ENCODE data around the gene CHI3L1.

Gene CHI3L1

GRCh38 chr1:203142684-203143408, 43.7 kb downstream of the CHI3L1 start:
- no peaks in the 10 kb centered on the region for H3K36me3 ChIP-seq (ENCODE audit: control insufficient read depth, insufficient read depth, low read length)
- DNase-seq (ENCODE audit: extremely low read depth, insufficient read length): no peak
- H3K4me3 ChIP-seq (replicated peaks; ENCODE audit: low read depth, low read length): no peak overlapping the region
- no peak for TF ChIP-seq CTCF (IDR thresholded peaks at IDR 0.05; ENCODE audit: insufficient read depth, low read length, poor library complexity, severe bottlenecking)
- peaks cover 4% of the 10 kb centered on the region for H3K27me3 ChIP-seq (replicated peaks; ENCODE audit: control insufficient read depth, insufficient read depth, low read length)

GRCh38 chr1:203142124-203142523, 44.4 kb downstream of the CHI3L1 start:
- Histone ChIP-seq H3K4me3 (replicated peaks; ENCODE audit: low read depth, low read length) (no peak overlapping the region), H3K27me3 (replicated peaks; ENCODE audit: control insufficient read depth, insufficient read depth, low read length) (peaks cover 4% of the 10 kb centered on the region), H3K36me3 (ENCODE audit: control insufficient read depth, insufficient read depth, low read length) (no peaks in the 10 kb centered on the region)
- TF ChIP-seq CTCF (IDR thresholded peaks at IDR 0.05; ENCODE audit: insufficient read depth, low read length, poor library complexity, severe bottlenecking): no peak
- no peak for DNase-seq (ENCODE audit: extremely low read depth, insufficient read length)

- no peak for DNase-seq (ENCODE audit: extremely low read depth, insufficient read length)
- H3K27me3 ChIP-seq (replicated peaks; ENCODE audit: control insufficient read depth, insufficient read depth, low read length): peaks cover 6% of the 10 kb centered on the region
- TF ChIP-seq CTCF (IDR thresholded peaks at IDR 0.05; ENCODE audit: insufficient read depth, low read length, poor library complexity, severe bottlenecking): no peak
- no peaks in the 10 kb centered on the region for H3K36me3 ChIP-seq (ENCODE audit: control insufficient read depth, insufficient read depth, low read length)
- H3K4me3 ChIP-seq (replicated peaks; ENCODE audit: low read depth, low read length): no peak overlapping the region
Measured at GRCh38 chr1:203140743-203141520, 45.6 kb downstream of the CHI3L1 start.

DNA sequence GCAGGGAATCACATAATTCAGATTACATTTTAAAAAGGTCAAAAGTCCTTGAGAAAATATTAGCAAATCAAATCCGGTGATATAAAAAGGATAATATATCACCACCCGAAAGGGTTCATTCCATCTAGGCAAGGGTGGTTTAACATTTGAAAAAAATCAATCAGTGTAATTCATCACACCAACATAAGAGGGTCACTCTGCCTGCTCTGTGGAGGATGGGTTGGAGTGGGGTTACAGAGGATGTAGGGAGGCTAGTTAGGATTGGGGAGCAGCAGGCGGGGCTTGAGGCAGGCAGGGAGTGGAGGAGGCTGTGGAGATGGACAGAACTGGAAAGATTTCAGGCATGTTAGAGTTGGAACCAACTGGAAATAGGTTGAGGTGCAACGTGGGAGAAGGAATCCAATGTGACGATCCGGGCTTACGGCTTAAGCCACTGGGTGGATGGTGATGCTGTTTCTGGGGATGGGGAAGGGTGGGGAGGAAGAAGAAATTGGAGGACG, 46.5 kb downstream of the CHI3L1 start:
- Histone ChIP-seq H3K4me3 (replicated peaks; ENCODE audit: low read depth, low read length) (no peak overlapping the region), H3K27me3 (replicated peaks; ENCODE audit: control insufficient read depth, insufficient read depth, low read length) (peaks cover 6% of the 10 kb centered on the region), H3K36me3 (ENCODE audit: control insufficient read depth, insufficient read depth, low read length) (no peaks in the 10 kb centered on the region)
- TF ChIP-seq CTCF (IDR thresholded peaks at IDR 0.05; ENCODE audit: insufficient read depth, low read length, poor library complexity, severe bottlenecking): no peak
- no peak for DNase-seq (ENCODE audit: extremely low read depth, insufficient read length)

DNA sequence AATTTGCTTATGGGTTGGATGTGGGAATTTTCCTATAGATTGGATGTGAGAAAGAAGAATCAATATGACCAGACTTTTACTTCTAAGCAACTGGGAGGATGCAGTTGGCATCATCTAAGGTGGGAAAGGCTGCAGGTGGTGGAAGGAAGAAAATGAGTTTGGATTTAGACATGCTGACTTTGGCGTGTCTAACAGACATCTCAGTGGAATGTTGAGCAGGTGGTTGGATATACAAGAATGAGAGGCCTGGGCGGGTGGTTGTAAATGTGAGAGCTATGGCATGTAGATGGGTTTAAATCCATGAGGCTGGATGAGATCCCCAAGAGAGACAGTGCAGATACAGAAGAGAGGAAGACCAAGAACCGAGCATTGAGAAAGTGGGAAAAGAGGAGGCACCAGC, 48.4 kb downstream of the CHI3L1 start:
- no peak for TF ChIP-seq CTCF (IDR thresholded peaks at IDR 0.05; ENCODE audit: insufficient read depth, low read length, poor library complexity, severe bottlenecking)
- no peak for DNase-seq (ENCODE audit: extremely low read depth, insufficient read length)
- Histone ChIP-seq H3K27me3 (replicated peaks; ENCODE audit: control insufficient read depth, insufficient read depth, low read length) (peaks cover 6% of the 10 kb centered on the region), H3K4me3 (replicated peaks; ENCODE audit: low read depth, low read length) (no peak overlapping the region), H3K36me3 (ENCODE audit: control insufficient read depth, insufficient read depth, low read length) (no peaks in the 10 kb centered on the region)
